ENCODE data around the gene RPL13A.

DNA sequence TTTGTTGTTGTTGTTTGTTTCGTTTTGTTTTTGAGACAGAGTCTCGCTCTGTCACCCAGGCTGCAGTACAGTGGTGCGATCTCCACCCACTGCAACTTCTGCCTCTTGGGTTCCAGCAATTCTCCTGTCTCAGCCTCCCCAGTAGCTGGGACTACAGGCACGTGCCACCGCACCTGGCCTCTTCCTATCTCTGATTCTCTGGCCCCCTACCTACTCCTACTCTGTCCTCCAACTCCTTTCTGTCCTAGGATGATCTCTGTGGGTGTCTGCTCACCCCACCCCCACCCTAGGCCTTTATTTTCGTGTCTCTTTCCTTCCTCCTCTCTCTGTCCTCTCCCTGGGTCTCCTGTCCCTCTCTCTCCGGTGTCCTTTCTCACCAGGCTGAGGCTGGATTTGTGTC is 37.0 kb upstream of the RPL13A start:
- TF ChIP-seq, protein P1, sequence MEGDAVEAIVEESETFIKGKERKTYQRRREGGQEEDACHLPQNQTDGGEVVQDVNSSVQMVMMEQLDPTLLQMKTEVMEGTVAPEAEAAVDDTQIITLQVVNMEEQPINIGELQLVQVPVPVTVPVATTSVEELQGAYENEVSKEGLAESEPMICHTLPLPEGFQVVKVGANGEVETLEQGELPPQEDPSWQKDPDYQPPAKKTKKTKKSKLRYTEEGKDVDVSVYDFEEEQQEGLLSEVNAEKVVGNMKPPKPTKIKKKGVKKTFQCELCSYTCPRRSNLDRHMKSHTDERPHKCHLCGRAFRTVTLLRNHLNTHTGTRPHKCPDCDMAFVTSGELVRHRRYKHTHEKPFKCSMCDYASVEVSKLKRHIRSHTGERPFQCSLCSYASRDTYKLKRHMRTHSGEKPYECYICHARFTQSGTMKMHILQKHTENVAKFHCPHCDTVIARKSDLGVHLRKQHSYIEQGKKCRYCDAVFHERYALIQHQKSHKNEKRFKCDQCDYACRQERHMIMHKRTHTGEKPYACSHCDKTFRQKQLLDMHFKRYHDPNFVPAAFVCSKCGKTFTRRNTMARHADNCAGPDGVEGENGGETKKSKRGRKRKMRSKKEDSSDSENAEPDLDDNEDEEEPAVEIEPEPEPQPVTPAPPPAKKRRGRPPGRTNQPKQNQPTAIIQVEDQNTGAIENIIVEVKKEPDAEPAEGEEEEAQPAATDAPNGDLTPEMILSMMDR (IDR thresholded peaks at IDR 0.05) = no peak
- no peak for TF ChIP-seq POLR2AphosphoS5 (IDR thresholded peaks at IDR 0.05; ENCODE audit: low read depth, low read length)
- no peak for TF ChIP-seq SIN3A (IDR thresholded peaks at IDR 0.05; ENCODE audit: borderline replicate concordance, insufficient read depth, low read depth, low read length)
- TF ChIP-seq, protein P2, sequence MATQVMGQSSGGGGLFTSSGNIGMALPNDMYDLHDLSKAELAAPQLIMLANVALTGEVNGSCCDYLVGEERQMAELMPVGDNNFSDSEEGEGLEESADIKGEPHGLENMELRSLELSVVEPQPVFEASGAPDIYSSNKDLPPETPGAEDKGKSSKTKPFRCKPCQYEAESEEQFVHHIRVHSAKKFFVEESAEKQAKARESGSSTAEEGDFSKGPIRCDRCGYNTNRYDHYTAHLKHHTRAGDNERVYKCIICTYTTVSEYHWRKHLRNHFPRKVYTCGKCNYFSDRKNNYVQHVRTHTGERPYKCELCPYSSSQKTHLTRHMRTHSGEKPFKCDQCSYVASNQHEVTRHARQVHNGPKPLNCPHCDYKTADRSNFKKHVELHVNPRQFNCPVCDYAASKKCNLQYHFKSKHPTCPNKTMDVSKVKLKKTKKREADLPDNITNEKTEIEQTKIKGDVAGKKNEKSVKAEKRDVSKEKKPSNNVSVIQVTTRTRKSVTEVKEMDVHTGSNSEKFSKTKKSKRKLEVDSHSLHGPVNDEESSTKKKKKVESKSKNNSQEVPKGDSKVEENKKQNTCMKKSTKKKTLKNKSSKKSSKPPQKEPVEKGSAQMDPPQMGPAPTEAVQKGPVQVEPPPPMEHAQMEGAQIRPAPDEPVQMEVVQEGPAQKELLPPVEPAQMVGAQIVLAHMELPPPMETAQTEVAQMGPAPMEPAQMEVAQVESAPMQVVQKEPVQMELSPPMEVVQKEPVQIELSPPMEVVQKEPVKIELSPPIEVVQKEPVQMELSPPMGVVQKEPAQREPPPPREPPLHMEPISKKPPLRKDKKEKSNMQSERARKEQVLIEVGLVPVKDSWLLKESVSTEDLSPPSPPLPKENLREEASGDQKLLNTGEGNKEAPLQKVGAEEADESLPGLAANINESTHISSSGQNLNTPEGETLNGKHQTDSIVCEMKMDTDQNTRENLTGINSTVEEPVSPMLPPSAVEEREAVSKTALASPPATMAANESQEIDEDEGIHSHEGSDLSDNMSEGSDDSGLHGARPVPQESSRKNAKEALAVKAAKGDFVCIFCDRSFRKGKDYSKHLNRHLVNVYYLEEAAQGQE (IDR thresholded peaks at IDR 0.05; ENCODE audit: insufficient read depth in 1 of 2, low read depth in 2 of 2, low read length in 1 of 2) = no peak
- TF ChIP-seq TCF7L2 (IDR thresholded peaks at IDR 0.05; ENCODE audit: low read depth, low read length) = no peak
